ENCODE measurements around the gene STXBP1.

The STXBP1 gene

GRCh38 chr9:127694890-127695720, 83.0 kb downstream of the STXBP1 start:
- no peak for DNase-seq

DNA sequence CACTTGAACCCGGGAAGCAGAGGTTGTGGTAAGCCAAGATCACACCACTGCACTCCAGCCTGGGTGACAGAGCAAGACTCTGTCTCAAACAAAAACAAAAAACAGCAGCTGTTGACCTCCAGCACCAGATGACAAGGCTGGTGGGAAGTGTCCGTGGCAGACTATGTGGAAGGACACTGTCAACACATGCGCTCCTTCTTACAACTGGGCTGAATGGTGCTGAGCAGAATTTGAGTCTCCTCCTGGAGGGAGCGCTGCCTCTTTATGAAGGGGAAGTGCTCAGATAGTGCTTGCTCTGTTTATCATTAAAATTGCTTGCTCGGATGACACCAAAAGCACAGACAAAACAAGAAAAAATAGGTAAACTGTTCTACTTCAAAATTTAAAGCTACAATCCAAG, 85.5 kb downstream of the STXBP1 start:
- no peak for DNase-seq

GRCh38 chr9:127698386-127698785, 86.3 kb downstream of the STXBP1 start:
- DNase-seq: no peak

DNA sequence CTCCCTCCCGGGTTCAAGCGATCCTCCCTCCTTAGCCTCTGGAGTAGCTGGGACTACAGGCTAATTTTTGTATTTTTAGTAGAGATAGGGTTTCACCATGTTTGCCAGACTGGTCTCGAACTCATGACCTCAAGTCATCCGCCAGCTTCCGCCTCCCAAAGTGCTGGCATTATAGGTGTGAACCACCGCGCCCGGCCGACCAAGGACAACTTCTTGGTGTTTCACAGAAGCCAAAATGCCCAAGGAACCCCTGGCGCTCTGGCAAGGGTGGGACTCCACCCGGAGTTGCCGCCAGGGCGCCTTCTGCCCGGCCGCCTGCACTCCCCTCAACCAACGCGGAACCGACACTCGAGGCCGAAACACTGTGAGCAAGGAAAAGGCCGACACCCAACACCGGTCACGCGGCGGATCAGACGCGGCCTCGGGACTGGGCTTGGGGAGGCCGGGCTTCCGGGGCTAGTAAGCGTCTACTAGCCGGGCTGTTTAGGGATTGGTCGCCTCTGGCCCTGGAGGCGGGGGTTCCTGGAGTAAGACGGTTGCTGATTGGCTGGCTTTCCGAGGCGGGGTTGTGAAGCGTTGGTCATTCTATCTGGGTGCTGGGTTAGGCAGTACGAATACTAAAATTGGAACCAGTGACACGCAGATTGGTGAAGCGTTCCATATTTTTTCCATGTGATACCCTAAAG, 87.1 kb downstream of the STXBP1 start:
- peak; percentile 98 for DNase-seq

DNA sequence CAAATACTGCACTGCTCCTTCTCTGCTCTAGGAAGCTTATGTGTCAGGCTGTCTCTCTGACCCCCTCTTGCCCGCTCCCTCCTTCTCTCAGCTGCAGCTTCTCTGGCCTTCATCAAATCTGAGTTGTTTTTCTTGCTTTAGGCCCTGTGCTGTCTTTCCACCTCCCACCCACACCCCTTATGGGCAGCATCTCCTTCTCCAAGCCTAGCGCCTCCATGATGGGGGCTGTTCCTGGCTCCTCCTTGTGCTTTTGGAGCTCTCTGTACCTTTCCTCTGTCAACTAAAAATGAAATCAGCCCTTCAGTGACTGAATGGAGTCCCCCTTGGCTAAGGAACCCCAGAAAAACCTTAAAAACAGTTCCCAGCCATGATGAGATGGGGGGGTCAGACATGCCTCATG, 88.1 kb downstream of the STXBP1 start:
- DNase-seq: no peak

DNA sequence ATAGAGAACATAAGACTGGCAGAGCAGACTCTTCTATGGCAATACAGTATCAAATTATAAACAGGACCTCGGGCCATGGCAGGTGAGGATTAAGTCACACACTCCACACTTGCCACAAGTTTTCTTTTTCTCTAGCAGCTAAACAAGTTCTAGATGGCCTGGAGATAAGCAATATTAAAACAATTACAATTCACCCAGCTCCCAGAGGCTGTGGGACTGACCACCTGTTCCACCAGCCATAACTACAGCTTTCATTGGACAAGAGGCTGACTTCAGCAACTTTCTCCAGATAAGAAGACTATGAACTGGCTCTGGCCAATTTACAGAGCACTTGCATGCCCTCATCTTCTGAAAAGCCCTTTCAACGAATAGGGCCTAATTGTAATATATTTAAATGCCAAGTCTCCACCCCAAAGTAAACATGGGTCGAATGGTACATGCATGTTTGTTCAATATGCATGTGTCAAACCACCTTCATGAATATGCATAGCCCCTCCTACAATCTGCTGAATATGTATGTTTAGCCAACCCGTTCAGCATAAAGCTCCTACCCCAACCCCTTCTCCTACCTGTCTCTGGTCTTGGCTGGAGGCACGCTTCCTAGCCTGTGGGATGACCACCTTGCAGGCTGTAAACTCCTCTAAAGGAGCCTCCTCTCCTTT, 88.6 kb downstream of the STXBP1 start:
- no peak for DNase-seq

DNA sequence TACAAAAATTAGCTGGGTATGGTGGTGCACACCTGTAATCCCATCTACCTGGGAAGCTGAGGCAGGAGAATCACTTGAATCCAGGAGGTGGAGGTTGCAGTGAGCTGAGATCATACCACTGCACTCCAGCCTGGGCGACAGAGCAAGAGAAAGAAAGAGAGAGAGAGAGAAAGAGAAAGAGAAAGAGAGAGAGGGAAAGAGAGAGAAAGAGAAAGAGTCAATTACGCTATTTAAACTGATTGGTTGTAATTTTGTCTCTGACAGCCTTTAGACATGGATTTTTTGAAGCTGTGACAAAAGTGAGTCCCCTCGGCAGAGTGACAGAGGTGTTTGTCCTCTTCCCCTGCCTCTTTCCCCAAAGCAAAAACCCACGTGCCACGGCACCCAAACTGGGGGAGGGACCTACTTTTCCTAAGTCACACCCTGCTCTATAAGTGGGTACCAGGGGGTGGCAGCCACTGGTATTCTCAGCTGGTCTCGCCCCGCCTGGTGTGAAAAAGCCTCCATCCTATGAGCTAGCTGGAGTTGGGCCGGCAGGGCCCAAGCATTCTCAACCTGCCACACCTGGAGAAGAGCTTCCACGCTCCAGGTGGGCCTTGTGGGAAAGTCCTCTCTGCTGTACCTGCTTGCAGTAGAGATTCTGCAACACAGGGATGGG, 91.3 kb downstream of the STXBP1 start:
- no peak for DNase-seq

DNA sequence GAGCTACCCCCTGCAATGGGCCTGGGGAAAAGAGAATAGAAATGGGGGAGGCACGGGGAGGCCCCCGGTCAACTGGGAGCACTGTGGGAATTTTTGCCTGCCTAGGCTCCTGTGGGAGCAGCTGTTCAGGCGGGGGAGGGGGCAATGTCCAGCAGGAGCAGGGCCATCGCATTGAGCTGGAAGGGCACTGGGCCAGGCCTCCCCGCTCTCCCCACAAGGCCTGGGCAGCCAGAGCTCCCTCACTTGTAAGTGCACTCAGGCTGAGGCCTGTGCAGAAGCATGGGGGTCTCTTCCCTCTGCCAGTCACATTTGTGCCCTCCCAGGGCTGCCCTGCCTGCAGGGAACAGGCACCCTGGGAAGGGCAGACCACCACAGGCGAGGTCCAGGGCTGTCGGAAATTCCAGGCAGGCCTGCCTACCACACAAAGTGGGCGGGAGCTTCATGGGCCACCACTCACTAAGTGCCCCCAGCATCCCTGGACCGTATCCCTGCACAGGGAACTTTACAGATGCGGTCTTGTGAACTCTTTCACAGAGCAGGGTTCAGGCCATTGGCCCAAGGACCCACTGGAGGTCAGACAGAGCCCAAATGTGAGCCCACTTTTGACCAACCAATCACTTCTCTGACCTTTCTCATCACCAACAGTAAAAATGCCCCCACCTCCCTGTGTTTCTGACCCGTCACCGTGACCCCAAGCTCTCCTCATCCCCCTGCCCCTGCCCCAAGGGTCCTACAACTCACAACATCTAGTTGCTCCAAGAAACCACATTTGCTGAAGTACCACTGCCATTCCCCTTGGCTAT, 93.7 kb downstream of the STXBP1 start:
- DNase-seq: no peak

DNA sequence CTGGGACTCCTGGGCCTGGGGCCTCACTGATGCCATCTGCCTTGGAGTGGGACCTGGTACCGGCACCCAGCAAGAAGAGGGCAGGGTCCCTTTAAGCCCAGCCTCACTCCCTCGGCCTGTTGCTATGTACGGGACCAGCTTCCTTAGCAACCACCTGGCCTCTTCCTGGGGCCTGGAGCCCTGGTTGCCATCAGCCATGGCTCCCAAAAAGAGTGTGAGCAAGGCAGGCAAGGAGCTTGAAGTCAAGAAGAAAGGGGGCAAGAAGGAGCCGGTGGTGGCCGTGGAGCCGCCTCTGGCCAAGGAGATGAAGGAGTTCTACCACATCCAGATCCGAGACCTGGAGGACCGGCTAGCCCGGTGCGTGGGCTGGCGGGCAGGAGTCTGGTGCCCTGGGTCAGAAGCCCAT, 94.8 kb downstream of the STXBP1 start, which contains the start of gene CFAP157:
Gene CFAP157, plus strand, starts transcription at position 153 of the 406 bp plus-strand sequence. Its CDS starts 44 bp downstream, at position 197.
- DNase-seq: no peak

DNA sequence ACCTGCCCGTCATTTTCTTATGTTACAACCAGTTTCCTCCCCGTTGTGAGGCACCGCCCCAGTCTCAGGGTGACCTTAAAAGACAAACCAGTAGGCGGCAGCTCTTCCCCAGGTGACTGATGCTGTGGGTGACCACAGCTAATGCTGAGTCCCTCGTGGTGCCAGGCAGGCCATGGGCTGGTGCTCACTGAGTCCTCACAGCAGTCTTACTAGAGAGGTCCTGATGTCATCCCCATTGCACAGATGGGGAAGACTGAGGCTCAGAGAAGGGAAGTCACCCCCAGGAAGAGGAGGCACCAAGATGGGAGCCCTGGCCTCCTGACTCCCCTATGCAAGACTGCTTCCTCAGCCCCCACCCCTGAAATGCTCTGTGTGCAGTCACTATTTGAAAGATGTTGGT, 95.7 kb downstream of the STXBP1 start:
- no peak for DNase-seq

DNA sequence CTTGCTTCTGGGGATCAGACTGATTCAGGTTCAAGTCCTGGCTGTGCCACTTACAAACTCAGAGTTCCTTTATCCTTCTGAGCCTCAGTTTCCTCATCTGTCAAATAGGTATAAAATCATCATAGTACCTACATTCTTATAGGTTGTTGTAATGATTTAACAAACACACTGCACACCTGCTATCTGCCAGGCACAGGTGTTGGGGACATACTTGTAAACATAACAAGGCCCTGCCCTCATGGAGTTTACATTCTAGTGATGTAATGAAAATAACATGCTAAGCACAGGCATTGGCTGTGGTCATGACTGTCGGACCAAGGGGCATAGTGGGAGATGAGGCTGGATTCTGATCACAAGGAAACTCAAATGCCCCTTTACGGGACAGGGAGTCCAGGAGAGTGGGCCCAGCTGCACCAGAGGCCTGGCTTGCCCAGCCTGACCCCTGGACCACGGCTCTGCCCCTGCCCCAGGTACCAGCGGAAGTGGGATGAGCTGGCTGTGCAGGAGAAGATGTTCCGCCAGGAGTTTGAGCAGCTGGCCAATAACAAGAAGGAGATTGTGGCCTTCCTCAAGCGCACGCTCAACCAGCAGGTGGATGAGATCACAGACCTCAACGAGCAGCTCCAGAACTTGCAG, 97.0 kb downstream of the STXBP1 start:
- DNase-seq: no peak

DNA sequence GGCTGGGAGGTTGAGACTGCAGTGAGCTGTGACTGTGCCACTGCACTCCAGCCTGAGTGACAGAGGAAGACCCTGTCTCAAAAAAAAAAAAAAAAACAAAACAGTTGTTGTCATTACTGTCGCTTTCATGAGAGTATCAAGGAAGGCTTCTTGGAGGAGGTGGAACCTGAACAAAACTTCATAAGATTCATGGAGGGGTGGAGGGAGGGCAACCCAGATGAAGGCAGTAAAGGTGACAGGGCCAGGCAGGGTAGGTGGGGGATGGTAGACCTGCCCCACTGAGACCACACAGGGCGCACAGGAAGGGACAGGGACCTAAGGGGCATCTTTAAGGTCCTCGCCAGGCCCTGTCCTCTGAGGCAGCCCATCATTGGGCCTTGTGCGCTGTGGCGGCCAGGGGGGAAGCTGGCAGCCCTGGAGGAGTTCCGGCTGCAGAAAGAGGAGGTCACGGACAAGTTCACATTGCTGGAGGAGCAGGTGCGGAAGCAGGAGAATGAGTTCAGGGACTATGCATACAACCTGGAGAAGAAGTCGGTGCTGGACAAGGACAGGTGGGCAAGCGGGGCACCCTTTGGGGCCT, 98.2 kb downstream of the STXBP1 start:
- no peak for DNase-seq

DNA sequence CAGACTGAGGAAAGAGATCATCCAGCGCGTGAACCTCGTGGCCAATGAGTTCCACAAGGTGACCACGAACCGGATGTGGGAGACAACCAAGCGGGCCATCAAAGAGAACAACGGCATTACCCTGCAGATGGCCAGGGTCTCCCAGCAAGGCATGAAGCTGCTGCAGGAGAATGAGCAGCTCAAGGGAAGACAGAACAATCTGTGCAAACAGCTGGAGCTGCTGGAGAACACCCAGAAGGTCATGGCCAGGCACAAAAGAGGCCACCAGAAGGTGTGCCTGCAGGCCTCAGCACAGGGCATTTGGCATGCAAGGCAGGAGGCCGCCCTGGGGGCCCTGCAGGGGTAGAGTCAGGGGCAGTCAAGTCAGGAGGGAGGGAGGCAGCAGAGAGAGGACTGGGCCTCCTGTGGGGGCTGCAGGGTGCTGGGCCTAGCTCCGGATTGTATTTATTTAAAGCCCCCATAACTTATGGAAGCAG, 99.2 kb downstream of the STXBP1 start:
- no peak for DNase-seq

- DNase-seq: peak; percentile 46
These were observed 99.8 kb downstream of the STXBP1 start for GRCh38 chr9:127711831-127712274.

DNA sequence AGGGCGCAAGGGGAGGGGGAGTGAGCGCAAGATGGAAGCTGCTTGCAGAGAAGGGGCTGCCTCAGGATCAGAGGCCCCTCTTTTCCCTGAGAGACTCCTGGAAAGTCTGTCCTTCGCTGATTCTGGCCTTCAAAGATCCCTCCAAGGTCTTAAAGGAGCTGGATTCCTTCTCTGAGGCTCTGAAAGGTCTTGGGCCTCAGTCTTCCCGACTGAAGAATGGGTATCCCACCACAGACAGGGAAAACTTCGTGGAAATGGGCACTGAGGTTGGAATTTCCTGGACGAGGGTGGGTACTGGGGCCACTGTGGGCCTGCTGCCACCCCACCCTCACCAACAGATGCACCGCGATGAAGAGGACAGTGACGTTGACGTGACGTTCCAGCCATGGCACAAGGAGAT, 100.3 kb downstream of the STXBP1 start:
- DNase-seq: no peak

GRCh38 chr9:127712867-127713266, 100.8 kb downstream of the STXBP1 start:
- no peak for DNase-seq

- DNase-seq: no peak
These were observed 102.1 kb downstream of the STXBP1 start for GRCh38 chr9:127714020-127714750.

- peak; percentile 37 for DNase-seq
These were observed 102.9 kb downstream of the STXBP1 start for GRCh38 chr9:127714951-127715469.

DNA sequence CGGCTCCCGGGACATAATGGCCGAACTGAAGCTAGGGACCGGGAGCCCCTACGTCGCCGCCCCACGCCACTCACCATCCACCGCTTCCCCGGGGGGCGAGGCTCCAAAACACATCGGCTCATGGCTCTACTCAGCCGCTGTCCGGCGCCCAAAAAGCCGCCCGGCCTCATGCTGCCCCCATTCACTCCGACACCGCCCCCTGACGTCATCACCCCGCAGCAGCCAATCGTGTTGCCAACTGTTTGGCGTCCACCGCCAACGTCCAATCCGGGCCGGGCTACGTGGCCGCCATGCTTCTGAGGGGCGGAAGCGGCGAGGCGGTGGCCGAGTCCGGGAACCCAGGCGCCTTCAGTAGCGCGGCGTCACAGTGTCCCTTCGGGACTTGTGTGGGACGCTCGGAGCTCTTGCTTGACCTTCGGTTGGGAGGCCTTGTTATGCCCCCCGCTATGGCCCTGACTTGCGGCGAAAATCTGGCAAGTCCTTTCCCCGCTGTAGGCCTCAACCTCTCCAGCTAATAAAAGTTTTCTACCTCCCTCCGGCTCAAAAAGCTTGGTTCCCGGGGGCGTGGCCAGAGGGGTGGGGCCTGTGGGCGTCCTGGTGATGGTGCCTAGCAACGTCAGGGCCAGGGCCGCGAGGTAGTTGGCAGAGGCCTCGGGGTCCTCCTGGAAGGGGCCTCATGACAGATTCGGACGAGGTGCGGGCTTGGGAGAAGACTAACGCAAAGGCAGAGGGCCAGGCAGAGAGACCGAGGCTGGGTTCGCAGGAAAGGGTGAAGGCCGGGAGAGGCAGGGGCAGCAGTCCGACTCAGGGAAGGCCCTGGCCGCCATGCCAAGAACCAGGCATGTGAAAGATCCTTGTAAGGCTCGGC, 103.6 kb downstream of the STXBP1 start, which contains the start of the genes PTRH1 and TTC16:
Gene PTRH1, minus strand, starts transcription at position 194 of the 868 bp plus-strand sequence. Its CDS starts 24 bp downstream, at position 170.
Gene TTC16, plus strand, starts transcription at position 610 of the 868 bp plus-strand sequence. Its CDS starts 67 bp downstream, at position 677.
- peak; percentile 98 for DNase-seq

Measured in femur (tissue), 1 donor.